ENCODE data around the gene FLRT2.

Gene FLRT2

GRCh38 chr14:85597701-85598100, 67.8 kb downstream of the FLRT2 start:
- no peak for DNase-seq

DNA sequence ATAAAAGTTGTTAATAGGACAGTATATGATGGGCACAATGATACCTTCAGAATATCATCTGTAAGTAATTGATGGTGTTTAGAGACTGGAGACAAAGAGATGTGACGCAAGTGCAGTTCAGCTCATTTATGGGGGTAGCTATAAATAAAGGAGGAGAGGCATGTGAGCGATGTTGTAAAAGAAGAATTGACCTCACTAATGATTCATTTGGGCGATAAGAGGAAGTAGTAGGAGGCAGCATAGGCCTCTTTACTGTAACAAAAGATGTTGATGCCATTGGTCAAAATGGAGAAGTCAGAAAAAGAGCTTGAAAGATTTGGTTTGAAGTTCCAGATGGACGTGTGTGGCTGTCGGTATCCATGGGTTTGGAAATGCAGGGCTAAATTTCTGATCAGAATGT, 70.0 kb downstream of the FLRT2 start:
- DNase-seq = no peak

DNA sequence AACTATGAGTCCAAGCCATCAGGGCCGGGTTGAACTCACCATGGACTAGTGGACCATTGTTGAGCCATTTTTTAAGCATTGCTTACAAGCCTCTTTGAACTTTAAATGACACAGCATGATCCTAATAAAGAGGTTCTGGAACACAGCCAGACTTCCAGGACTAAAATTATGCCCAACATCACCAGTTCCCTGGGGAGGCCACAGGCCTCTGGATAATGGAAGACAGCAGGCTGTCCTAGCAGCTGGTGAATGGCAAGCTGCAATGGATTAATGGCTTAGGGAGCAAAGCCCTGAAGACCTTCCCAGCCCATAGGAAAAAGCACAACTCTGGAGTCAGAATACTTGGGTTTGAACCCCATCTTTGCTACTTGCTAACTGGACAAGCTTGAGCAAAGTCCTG, 71.3 kb downstream of the FLRT2 start:
- no peak for DNase-seq

- DNase-seq = no peak
Observed at GRCh38 chr14:85601690-85602089, 71.7 kb downstream of the FLRT2 start.

GRCh38 chr14:85602345-85602744, 72.4 kb downstream of the FLRT2 start:
- no peak for DNase-seq

- no peak for DNase-seq
Observed at GRCh38 chr14:85604021-85604420, 74.1 kb downstream of the FLRT2 start.

DNA sequence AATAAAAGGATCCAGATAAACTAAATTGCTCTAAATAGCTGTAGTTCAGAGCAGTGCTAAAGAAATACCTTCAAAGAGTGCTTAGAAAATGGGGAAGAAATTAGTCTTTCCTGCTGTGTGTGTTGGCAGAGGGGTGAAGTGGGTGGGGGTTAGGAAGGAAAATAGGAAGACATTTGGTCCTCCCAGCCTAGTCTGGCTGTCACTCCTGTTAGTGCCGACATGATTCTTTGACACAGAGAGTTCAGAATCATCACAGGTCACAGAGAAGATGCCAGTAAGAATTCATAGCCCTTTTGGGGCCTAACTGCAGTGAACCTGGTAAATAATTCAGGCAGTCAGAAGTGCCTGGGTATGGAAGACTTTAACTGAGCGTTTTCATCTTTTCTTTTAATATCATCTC, 74.8 kb downstream of the FLRT2 start:
- no peak for DNase-seq

DNA sequence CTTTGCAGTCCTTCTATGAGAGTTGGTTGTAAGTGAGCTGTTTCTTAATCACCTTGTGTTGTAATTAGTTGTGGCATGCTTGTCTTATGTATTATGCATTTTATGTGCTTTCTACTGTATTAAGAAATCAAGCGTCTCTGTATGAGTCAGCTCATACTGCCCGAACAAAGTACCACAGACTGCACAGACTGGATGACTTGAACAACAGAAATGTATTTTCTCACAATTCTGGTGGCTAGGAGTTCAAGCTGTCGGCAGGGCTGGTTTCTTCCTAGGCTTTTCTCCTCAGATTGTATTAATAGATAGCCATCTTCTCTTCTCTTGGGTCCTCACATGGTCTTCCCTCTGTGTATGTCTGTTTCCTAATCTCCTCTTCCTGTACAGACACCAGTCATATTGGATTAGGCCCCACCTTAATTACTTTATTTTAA, 77.7 kb downstream of the FLRT2 start:
- DNase-seq = no peak

GRCh38 chr14:85613496-85613895, 83.6 kb downstream of the FLRT2 start:
- DNase-seq = no peak

- DNase-seq = no peak
Observed at GRCh38 chr14:85616386-85616885, 86.5 kb downstream of the FLRT2 start.

- no peak for DNase-seq
Observed at GRCh38 chr14:85616886-85617285, 86.9 kb downstream of the FLRT2 start.

- DNase-seq = no peak
Observed at GRCh38 chr14:85617791-85618190, 87.8 kb downstream of the FLRT2 start.

- no peak for DNase-seq
Observed at GRCh38 chr14:85618390-85618789, 88.4 kb downstream of the FLRT2 start.

- no peak for DNase-seq
Observed at GRCh38 chr14:85618978-85619377, 89.0 kb downstream of the FLRT2 start.

DNA sequence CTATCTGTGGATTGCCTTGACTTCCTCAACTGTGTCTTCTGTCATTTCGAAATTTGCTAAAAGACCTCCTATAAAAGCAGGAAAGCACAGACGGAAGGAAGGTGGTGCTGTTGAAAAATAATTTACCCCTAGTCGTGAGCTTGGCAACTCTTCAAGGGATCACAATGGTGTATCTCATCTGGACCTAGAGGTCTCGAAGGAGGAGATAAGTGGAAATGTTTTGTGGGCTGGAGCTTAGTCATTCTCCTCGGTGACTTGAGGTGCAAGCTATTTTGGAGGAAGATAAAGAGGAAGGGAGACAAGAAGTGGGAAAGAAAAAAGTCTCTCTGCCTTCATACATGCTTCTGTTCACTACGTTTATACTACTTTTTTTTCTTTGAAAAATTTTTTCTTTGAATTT, 89.9 kb downstream of the FLRT2 start:
- no peak for DNase-seq

DNA sequence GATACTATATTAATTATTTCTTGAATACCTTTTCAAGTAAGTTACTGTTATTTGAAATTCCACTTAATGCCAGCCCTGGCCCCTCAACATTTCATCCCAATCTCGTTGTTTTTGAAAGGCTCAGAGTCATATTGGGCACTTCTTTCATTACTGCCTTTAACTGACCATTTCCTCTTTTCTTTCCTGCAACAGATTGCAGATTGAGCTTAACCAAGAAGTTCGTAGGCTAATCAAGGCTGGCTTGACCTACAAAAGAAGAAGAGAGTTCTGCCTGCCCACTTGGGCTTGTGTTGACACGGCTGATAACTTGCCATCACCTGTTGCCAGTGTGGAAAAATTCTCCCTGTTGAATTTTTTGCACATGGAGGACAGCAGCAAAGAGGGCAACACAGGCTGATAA, 91.0 kb downstream of the FLRT2 start:
- DNase-seq = no peak

DNA sequence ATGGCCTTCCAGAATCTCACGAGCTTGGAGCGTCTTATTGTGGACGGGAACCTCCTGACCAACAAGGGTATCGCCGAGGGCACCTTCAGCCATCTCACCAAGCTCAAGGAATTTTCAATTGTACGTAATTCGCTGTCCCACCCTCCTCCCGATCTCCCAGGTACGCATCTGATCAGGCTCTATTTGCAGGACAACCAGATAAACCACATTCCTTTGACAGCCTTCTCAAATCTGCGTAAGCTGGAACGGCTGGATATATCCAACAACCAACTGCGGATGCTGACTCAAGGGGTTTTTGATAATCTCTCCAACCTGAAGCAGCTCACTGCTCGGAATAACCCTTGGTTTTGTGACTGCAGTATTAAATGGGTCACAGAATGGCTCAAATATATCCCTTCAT, 92.2 kb downstream of the FLRT2 start:
- DNase-seq = no peak

GRCh38 chr14:85622986-85623685, 93.2 kb downstream of the FLRT2 start:
- no peak for DNase-seq

GRCh38 chr14:85625925-85626585, 96.1 kb downstream of the FLRT2 start:
- DNase-seq = no peak

GRCh38 chr14:85634205-85634604, 104.3 kb downstream of the FLRT2 start:
- no peak for DNase-seq

DNA sequence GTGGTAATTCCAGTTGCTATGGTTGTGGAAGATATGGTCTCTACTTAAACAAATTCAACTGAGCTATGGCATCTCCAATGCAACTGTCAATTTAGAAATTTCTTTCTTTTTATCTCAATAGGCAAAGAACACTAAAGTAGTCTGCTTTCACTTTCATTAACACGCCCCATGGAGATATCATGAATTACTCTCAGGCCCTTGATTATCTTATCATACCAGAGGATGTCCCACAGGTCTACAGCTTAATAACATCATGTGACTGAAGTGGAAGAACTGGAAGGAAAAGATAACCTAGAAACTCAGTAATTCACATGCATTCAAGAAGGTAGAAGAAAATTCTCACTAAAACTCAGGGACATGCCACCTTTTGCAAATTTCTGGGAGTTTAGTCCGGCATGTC, 114.3 kb downstream of the FLRT2 start:
- DNase-seq = no peak

DNA sequence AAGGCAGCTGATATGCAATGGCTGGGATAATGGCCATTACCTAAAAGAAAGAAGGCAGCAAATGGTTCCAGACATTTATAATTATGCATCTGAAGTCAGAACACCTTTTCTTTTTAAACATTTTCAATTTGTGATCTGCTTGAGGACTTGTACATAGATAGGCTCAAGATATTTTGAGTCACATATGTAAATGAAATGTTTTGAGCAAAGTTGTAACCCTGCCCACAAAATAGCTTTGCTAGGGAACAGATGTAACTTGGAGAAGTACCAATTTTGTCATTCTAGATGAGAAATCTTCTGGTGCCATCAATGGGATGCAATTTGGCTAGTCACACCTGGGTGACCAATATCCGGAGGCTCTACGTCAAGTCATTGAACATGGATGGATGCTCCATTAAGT, 123.1 kb downstream of the FLRT2 start:
- DNase-seq = no peak

DNA sequence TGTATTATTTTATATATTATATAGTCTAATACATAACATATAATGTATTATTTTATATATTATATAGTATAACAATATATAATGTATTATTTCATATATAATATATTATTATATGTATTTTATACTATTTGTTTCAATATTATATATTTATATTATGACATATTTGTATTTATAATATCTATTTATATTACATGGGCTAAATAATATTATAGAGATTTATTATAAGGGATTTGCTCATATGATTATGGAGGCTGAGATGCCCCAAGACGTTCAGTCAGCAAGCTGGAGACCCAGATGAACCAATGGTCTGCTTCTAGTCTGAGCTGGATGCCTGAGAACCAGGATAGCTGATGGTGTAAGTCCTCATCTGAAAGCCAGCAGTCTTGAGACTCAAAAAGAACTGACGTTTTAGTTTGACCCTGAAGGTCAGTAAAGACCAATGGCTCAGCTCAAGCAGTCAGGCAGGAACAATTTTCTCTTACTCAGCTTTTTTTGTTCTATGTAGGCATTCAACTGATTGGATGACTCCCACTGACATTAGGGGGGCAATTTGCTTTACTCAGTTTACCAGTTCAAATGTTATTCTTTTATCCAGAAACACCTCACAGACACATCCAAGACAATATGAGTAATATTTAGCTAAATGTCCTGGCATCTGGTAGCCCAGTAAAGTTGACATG, 130.4 kb downstream of the FLRT2 start:
- no peak for DNase-seq

DNA sequence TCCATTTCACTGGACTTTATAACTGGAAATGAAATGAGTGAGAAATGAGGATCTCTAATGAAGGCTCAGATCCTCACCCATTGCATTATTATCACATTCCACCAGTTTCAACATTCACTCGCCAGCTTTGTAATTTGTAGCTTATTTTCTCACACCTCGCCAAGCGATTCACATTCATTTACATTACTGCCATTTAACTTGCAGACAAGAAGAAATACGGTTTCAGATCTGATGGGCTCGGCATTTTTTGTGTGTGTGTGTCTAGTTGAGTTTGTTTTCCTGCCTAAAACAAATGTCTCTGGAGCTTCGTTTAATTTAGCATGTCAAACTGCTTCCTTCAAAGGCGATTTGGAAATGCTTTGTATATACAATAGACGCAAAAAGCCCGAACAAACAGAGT, 132.2 kb downstream of the FLRT2 start:
- no peak for DNase-seq

Measured in C1 segment of cervical spinal cord (tissue), 14 donors.